H9 (cell line): ENCODE results near the gene TNFRSF18. TPM values are rescaled to one million over a fixed set of nuclear protein-coding genes. Genes with fewer than 3 reads are reported as not detected.

Experiments
- DNase-seq: peaks from one replicate; pipeline ENCODE4 v3.0.0-alpha.2; 2017
- H2AFZ ChIP-seq: one replicate; pipeline ENCODE4 v1.6.1; 2013; ENCODE audit warnings: mild to moderate bottlenecking, low read length, control low read depth, moderate library complexity
- H2AK5ac ChIP-seq: 2 replicates; pipeline ENCODE4 v1.6.1; 2013; ENCODE audit warnings: low read length, control low read depth, mixed read lengths; ENCODE audit not compliant: insufficient read length
- H2BK120ac ChIP-seq: one replicate; pipeline ENCODE4 v1.6.1; 2013; ENCODE audit warnings: low read depth, mild to moderate bottlenecking, low read length, control low read depth, inconsistent platforms; ENCODE audit not compliant: poor library complexity, severe bottlenecking
- H2BK12ac ChIP-seq: 2 replicates; pipeline ENCODE4 v1.6.1; 2013; ENCODE audit warnings: low read length, control low read depth, mixed read lengths, low read depth; ENCODE audit not compliant: insufficient read length
- H2BK15ac ChIP-seq: 2 replicates; pipeline ENCODE4 v1.6.1; 2013; ENCODE audit warnings: low read depth, low read length, control low read depth
- H2BK20ac ChIP-seq: one replicate; pipeline ENCODE4 v1.6.1; 2013; ENCODE audit warnings: low read depth, mild to moderate bottlenecking, low read length, control low read depth, inconsistent platforms; ENCODE audit not compliant: poor library complexity, severe bottlenecking
- H2BK5ac ChIP-seq: 2 replicates; pipeline ENCODE4 v1.6.1; 2013; ENCODE audit warnings: low read length, control low read depth, mixed read lengths; ENCODE audit not compliant: insufficient read length
- H3K14ac ChIP-seq: 2 replicates; pipeline ENCODE4 v1.6.1; 2013; ENCODE audit warnings: low read length, control low read depth; ENCODE audit not compliant: insufficient read depth
- H3K18ac ChIP-seq: 2 replicates; pipeline ENCODE4 v1.6.1; 2013; ENCODE audit warnings: low read depth, mild to moderate bottlenecking, mixed read lengths, low read length, control low read depth; ENCODE audit not compliant: insufficient read length
- H3K23ac ChIP-seq: 2 replicates; pipeline ENCODE4 v1.6.1; 2013; ENCODE audit warnings: low read length, control low read depth, mixed read lengths, low read depth; ENCODE audit not compliant: insufficient read length
- H3K23me2 ChIP-seq: 2 replicates; pipeline ENCODE4 v1.6.1; 2013; ENCODE audit warnings: low read depth, mild to moderate bottlenecking, mixed read lengths, low read length, control low read depth; ENCODE audit not compliant: insufficient read length, poor library complexity, severe bottlenecking
- H3K27ac ChIP-seq: 2 replicates; pipeline ENCODE4 v1.5.1; 2013; ENCODE audit warnings: low read length, control low read depth, mixed read lengths, low read depth; ENCODE audit not compliant: insufficient read length
- H3K27me3 ChIP-seq: 2 replicates; pipeline ENCODE4 v1.6.1; 2013; ENCODE audit warnings: low read length, control low read depth, inconsistent platforms; ENCODE audit not compliant: insufficient read depth
- H3K4ac ChIP-seq: 2 replicates; pipeline ENCODE4 v1.6.1; 2013; ENCODE audit warnings: low read depth, mild to moderate bottlenecking, control low read depth, inconsistent platforms, low read length, moderate library complexity
- H3K4me1 ChIP-seq: 2 replicates; pipeline ENCODE4 v1.6.1; 2013; ENCODE audit warnings: low read length, control low read depth, inconsistent platforms; ENCODE audit not compliant: insufficient read depth
- H3K4me2 ChIP-seq: 2 replicates; pipeline ENCODE4 v1.6.1; 2013; ENCODE audit warnings: low read length, control low read depth, mixed read lengths; ENCODE audit not compliant: insufficient read length, insufficient read depth
- H3K56ac ChIP-seq: 2 replicates; pipeline ENCODE4 v1.6.1; 2013; ENCODE audit warnings: low read depth, mild to moderate bottlenecking, mixed read lengths, low read length, control low read depth; ENCODE audit not compliant: insufficient read length
- H3K79me1 ChIP-seq: 2 replicates; pipeline ENCODE4 v1.6.1; 2013; ENCODE audit warnings: low read depth, mild to moderate bottlenecking, moderate library complexity, low read length, control low read depth, inconsistent platforms; ENCODE audit not compliant: insufficient read depth, poor library complexity, severe bottlenecking
- H3K79me2 ChIP-seq: 2 replicates; pipeline ENCODE4 v1.6.1; 2013; ENCODE audit warnings: low read length, control low read depth, inconsistent platforms; ENCODE audit not compliant: insufficient read depth
- H3K9ac ChIP-seq: 2 replicates; pipeline ENCODE4 v1.6.1; 2013; ENCODE audit warnings: low read length, control low read depth, mixed read lengths; ENCODE audit not compliant: insufficient read length; ENCODE audit errors: extremely low read depth
- H3K9me3 ChIP-seq: one replicate; pipeline ENCODE4 v1.6.1; 2013; ENCODE audit warnings: low read depth, low read length, inconsistent platforms; ENCODE audit not compliant: control insufficient read depth
- H3T11ph ChIP-seq: one replicate; pipeline ENCODE4 v1.6.1; 2013; ENCODE audit warnings: mild to moderate bottlenecking, low read length, control low read depth, inconsistent platforms
- H4K20me1 ChIP-seq: one replicate; pipeline ENCODE4 v1.6.1; 2013; ENCODE audit not compliant: control insufficient read depth, insufficient read length, insufficient read depth
- H4K5ac ChIP-seq: 2 replicates; pipeline ENCODE4 v1.6.1; 2013; ENCODE audit warnings: low read depth, mild to moderate bottlenecking, mixed read lengths, low read length, control low read depth; ENCODE audit not compliant: insufficient read length
- H4K8ac ChIP-seq: replicated peaks from 2 replicates; pipeline ENCODE4 v1.6.1; 2013; ENCODE audit warnings: low read length, control low read depth, mixed read lengths, low read depth; ENCODE audit not compliant: insufficient read length
- H4K91ac ChIP-seq: 2 replicates; pipeline ENCODE4 v1.6.1; 2013; ENCODE audit warnings: low read depth, mild to moderate bottlenecking, moderate library complexity, mixed read lengths, low read length, control low read depth; ENCODE audit not compliant: insufficient read length
- H3K27ac Mint-ChIP-seq, 3 experiments: 2 replicates in 2 of 3; 3 replicates in 1 of 3; pipeline ENCODE4 v1.8.0; 2020 to 2021; ENCODE audit warnings: mixed read lengths in 3 of 3, mild to moderate bottlenecking in 1 of 3, moderate library complexity in 1 of 3
- H3K27me3 Mint-ChIP-seq: 2 replicates; pipeline ENCODE4 v1.8.0; 2021; ENCODE audit warnings: low read depth, mild to moderate bottlenecking, moderate library complexity, mixed read lengths
- H3K36me3 Mint-ChIP-seq, 3 experiments: 2 replicates in 2 of 3; 3 replicates in 1 of 3; pipeline ENCODE4 v1.8.0; 2020 to 2021; ENCODE audit warnings: low read depth in 3 of 3, mixed read lengths in 3 of 3; ENCODE audit not compliant: insufficient read depth in 1 of 3
- H3K4me1 Mint-ChIP-seq, 2 experiments: 2 replicates each; pipeline ENCODE4 v1.8.0; 2020; ENCODE audit warnings: mixed read lengths in 2 of 2
- H3K4me3 Mint-ChIP-seq, 2 experiments: 2 replicates in 1 of 2; 3 replicates in 1 of 2; pipeline ENCODE4 v1.8.0; 2020 to 2021; ENCODE audit warnings: mild to moderate bottlenecking in 2 of 2, mixed read lengths in 2 of 2, moderate library complexity in 1 of 2
- H3K9me3 Mint-ChIP-seq, 2 experiments: 2 replicates in 1 of 2; 3 replicates in 1 of 2; pipeline ENCODE4 v1.8.0; 2020; ENCODE audit warnings: mild to moderate bottlenecking in 2 of 2, mixed read lengths in 2 of 2, moderate library complexity in 1 of 2
- WGBS: extraction: QIAGEN DNeasy Blood & Tissue Kit; methylation state at CpG from one replicate; pipeline ENCODE4 v1.1.7; 2013; ENCODE audit warnings: missing lambda C conversion rate, low lambda C conversion rate, mixed read lengths; ENCODE audit not compliant: insufficient read length; ENCODE audit errors: extremely low coverage; 5-methylcytosine and 5-hydroxymethylcytosine counted together
- total RNA-seq: library from RNA; stranded (reverse); gene quantifications from 2 replicates; pipeline ENCODE4 v1.2.1, GENCODE V29; 2021
- TF ChIP-seq, protein P1 (sequence below): fragments of 200-600 bp; sonication (generic); conservative IDR thresholded peaks from 3 replicates; pipeline ENCODE4 v1.8.0; 2021; ENCODE audit warnings: antibody characterized with exemption, mild to moderate bottlenecking

Gene TNFRSF18
- total RNA-seq, 1 experiment from 2014 or later, result 2.0 TPM

DNA sequence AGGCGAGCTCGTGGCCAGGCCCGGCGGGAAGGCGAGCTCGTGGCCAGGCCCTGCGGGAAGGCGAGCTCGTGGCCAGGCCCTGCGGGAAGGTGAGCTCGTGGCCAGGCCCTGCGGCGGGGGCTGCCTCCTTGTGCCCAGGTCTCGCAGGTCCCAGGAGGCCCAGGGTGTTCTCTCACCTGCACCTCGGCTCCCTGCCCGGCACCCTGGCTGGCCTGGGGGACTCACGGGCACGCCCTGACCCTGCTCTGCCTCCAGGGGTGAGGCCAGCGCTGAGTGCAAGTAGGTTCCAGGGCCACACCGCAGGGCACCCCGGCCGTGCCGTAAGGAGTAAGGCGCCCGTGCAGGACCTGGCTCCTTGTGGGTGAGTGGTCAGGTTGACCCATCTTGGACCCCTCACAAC is 21.0 kb upstream of the TNFRSF18 start:
- no peaks in the 10 kb centered on the region for H3K27me3 ChIP-seq
- H4K20me1 ChIP-seq, result no peaks in the 10 kb centered on the region
- no peak overlapping the region for H4K8ac ChIP-seq
- no peaks in the 10 kb centered on the region for H3K4me1 ChIP-seq
- no peak overlapping the region for H2BK15ac ChIP-seq
- no peak for DNase-seq
- H3K18ac ChIP-seq, result no peak overlapping the region
- no peak overlapping the region for H2BK20ac ChIP-seq
- no peak overlapping the region for H3K23ac ChIP-seq
- H4K5ac ChIP-seq, result no peak overlapping the region
- WGBS, result no CpG with 5 or more reads among the region's 25 CpGs
- Mint-ChIP-seq H3K4me3 (no peak overlapping the region), H3K9me3 (no peaks in the 10 kb centered on the region), H3K27ac (no peak overlapping the region), H3K27me3 (no peaks in the 10 kb centered on the region), H3K4me1 (peaks cover 7 to 8% of the 10 kb centered on the region in 2 experiments), H3K36me3 (peaks cover 22 to 53% (median 47%) of the 10 kb centered on the region in 3 experiments)
- H3K9me3 ChIP-seq, result no peaks in the 10 kb centered on the region
- no peak overlapping the region for H3K9ac ChIP-seq
- peaks cover 2% of the 10 kb centered on the region; the same call in 1 of the 2 replicates for H3K79me2 ChIP-seq
- H3K4ac ChIP-seq, result no peak overlapping the region
- H2AFZ ChIP-seq, result no peak overlapping the region
- H2BK5ac ChIP-seq, result no peak overlapping the region
- peaks cover 6% of the 10 kb centered on the region for H3K23me2 ChIP-seq
- no peak overlapping the region for H3K14ac ChIP-seq
- no peak overlapping the region for H3T11ph ChIP-seq
- H3K56ac ChIP-seq, result no peak overlapping the region
- H2BK12ac ChIP-seq, result no peak overlapping the region
- no peak overlapping the region for H4K91ac ChIP-seq
- TF ChIP-seq, protein P1, sequence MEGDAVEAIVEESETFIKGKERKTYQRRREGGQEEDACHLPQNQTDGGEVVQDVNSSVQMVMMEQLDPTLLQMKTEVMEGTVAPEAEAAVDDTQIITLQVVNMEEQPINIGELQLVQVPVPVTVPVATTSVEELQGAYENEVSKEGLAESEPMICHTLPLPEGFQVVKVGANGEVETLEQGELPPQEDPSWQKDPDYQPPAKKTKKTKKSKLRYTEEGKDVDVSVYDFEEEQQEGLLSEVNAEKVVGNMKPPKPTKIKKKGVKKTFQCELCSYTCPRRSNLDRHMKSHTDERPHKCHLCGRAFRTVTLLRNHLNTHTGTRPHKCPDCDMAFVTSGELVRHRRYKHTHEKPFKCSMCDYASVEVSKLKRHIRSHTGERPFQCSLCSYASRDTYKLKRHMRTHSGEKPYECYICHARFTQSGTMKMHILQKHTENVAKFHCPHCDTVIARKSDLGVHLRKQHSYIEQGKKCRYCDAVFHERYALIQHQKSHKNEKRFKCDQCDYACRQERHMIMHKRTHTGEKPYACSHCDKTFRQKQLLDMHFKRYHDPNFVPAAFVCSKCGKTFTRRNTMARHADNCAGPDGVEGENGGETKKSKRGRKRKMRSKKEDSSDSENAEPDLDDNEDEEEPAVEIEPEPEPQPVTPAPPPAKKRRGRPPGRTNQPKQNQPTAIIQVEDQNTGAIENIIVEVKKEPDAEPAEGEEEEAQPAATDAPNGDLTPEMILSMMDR, result no peak
- peaks cover 2% of the 10 kb centered on the region for H3K79me1 ChIP-seq
- no peak overlapping the region for H3K4me2 ChIP-seq
- no peak overlapping the region for H3K27ac ChIP-seq
- no peak overlapping the region for H2BK120ac ChIP-seq
- H2AK5ac ChIP-seq, result no peak overlapping the region
